Activated T-cell treated with anti-CD3 and anti-CD28 coated beads for 24 hours (primary cell): ENCODE results near the gene GPR3.
"Not testable (repeated sequence)": the region's sequence is repeated elsewhere in the genome, so short reads cannot be mapped to it uniquely, and the experiment has no call there.

ENCODE experiments used
- DNase-seq: peaks from one replicate; pipeline ENCODE4 v3.0.0-alpha.2; 2020; ENCODE audit warnings: low read depth

The GPR3 gene

GRCh38 chr1:27400082-27400962, 7.9 kb downstream of the GPR3 start:
- DNase-seq = no peak

- no peak for DNase-seq
Observed at GRCh38 chr1:27400963-27401341, 8.5 kb downstream of the GPR3 start.

DNA sequence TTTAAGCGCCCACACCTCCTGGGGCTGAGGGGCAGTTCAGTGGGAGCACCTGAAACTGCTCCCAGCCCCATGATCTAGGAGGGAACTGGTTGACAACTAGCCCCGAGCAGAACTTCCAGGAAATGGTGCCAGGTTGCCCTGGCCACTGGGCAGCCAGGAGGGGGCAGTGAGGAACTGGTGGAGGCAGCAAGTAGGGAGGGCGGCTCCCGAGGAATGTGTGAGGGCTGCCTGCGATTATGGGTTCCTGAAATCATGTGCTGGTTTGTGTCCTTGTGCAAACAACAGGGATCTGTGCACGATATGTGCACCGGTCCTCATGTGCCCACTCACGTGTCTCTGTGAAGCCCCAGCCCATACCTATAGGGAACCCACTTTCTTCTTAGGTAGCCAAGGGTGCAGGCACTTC, 9.9 kb downstream of the GPR3 start:
- no peak for DNase-seq

DNA sequence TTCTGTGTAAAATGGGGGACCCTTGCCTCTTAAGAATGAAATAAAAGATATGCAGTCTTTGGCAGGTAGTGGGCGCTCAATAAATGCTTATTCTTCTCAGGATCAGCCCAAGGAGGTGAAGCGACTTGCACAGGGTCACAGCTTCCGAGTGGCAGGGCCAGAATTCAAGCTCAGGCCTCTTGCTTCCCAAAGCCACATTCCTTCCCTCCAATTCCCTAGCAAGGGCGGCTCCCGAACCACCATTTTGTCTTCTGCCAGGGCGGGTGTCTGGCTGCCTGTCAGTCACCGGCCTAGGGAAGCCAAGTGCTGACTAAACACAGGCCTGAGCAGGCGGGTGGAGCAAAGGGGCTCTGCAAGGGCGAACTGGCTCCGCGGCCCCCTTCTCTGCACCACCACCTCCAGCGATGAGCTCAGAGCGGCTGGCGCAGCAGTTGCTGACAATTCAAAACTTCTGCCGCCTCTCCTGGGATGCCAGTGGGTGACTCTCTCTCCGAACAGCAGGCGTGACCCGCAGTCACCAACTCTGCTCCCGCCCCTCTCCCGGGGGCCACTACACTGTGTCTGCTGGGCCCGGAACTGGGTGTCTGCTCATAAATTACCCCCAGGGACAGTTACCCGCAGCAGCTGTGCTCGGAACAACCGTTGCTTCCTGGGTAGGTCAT, 10.8 kb downstream of the GPR3 start:
- DNase-seq = peak; percentile 18

GRCh38 chr1:27403931-27404330, 11.5 kb downstream of the GPR3 start:
- DNase-seq = no peak

DNA sequence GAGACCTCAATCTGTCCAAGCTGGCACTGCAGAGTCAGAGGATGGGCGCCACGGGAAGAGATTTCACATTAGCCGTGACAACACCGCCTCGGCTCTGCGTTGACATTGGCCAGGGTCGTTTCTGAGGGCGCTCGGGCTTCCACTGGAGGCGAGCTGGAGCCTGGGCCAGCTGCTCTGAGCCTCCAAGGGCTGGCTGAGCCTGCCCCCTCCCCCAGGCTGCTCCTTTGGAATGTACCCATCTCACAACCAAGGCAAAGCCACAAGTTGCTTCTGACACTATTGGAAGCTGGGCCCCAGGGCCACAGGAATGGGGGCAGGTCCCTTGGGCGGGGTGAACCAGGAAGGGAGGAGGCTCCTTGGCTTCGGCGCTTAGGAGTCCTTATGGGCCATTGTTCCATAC, 12.7 kb downstream of the GPR3 start:
- DNase-seq = no peak

- DNase-seq = not testable (repeated sequence)
Observed at GRCh38 chr1:27405598-27406361, 13.4 kb downstream of the GPR3 start.

DNA sequence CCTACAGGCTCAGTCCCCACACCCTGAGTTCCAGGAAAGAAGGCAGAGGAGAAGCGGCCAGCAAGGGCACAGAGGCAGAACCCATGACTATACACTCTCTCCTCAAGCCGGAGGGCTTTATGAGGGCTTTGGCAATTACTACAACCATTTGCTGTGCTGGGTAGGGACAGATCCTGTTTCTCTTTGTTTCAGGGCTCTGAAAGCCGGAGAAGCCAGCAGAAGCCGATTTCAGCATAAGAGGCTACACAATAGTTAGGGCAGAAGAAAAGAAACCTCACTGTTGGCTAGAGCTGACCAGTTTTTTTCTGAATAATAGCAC, 13.9 kb downstream of the GPR3 start:
- DNase-seq = no peak

GRCh38 chr1:27406791-27407190, 14.4 kb downstream of the GPR3 start:
- DNase-seq = not testable (repeated sequence)

GRCh38 chr1:27408151-27408550, 15.7 kb downstream of the GPR3 start:
- DNase-seq = no peak

DNA sequence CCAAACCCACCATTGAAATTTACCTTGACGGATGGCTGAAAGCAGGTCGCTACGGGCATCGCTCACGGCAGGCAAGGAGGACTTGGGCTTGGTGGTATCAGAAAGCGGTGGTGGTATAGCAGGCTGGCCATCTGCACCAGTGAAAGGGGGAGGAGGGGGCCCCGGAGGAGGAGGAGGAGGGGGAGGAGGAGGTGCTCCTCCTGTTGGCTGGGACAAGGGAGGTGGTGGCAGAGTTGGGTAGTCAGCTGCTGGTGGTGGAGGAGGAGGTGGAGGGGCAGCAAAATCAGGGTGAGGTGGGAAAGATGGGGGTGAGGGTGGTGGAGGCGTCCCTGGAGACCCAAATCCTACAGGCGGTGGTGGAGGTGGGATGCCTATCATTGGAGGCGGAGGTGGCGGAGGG, 17.2 kb downstream of the GPR3 start:
- DNase-seq = no peak

DNA sequence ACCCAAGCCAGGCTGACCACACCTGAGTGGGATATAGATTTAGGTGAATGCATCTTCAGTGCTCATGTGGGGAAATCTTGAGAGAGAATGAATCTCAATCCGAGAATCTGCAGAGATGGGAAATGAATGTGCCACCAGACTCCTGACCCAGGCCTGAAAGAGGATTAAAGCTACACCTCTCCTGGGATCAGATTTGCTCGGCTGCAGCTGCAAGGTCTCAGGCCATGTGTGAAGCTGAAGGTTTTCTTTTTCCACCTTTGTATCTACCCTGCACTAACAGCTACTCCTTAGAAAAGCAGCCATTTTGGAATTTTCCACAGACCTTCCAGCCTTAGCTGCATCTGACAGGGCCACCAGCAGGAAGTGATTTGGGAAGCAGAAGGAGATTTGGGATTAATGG, 18.3 kb downstream of the GPR3 start:
- no peak for DNase-seq

GRCh38 chr1:27412502-27412901, 20.1 kb downstream of the GPR3 start:
- DNase-seq = no peak

DNA sequence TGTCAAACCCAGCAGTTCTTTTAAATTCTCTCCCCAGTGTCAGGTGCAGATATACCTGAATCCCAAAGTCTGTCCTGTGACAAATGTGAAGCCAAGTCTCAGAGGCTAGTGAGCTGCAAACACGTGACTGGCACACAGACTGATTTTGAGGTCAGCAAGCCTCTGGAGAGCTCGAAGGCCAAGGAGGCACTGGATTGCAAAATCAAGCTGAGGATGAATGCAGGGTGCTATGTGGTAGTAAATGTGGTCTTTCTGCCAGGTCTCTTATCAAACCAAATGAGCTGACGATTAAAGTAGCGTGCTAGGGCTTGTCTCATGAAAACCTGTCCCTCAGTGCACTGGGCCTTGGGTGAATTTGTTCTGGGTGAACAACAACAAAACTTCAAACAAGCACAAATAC, 20.6 kb downstream of the GPR3 start:
- DNase-seq = no peak

- DNase-seq = no peak
Observed at GRCh38 chr1:27414091-27414490, 21.7 kb downstream of the GPR3 start.

- peak; percentile 53 for DNase-seq
Observed at GRCh38 chr1:27416387-27417111, 24.1 kb downstream of the GPR3 start.

GRCh38 chr1:27417713-27418112, 25.3 kb downstream of the GPR3 start:
- no peak for DNase-seq

- DNase-seq = peak; percentile 44
Observed at GRCh38 chr1:27418326-27419185, 26.1 kb downstream of the GPR3 start.

DNA sequence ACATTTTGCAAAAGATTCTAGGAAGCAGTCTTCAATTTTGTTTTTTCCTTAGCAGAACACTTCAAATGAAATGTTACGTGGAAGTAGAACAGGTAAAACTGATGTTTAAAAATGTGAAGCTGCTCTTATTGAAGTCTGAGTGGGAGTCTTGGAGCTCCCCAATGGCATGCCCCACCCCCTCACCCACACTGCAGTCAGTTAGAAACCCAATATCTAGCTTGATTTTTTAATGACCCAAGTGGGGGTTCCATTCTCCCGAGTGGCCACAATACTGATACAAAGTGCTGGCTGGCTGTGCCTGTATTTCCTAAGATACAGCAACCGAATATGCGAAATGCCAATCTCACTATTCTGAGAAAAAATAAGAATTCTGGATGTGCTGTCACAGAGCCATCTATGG, 31.3 kb downstream of the GPR3 start:
- DNase-seq = no peak

GRCh38 chr1:27427329-27427728, 34.9 kb downstream of the GPR3 start:
- DNase-seq = no peak

GRCh38 chr1:27427816-27428315, 35.4 kb downstream of the GPR3 start:
- DNase-seq = no peak
